ENCODE measurements around the gene SPINK1.
"Not testable (repeated sequence)": the region's sequence is repeated elsewhere in the genome, so short reads cannot be mapped to it uniquely, and the experiment has no call there.

Gene SPINK1

DNA sequence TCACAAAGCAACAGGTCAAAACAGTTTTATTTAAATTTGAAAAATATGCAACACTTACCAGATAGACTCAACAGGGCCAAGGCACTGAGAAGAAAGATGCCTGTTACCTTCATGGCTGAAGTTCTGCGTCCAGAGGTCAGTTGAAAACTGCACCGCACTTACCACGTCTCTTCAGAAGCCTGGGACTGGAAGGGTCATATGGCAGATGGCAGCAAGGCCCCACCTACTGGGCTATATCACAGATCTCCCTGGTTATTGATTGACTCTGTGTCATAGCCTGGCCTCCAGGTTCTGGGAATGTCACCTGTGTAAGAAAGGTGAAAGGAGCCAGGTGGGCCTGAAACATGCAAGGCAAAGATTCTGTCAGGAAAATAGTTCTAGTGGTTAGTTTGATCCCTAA is at the start of gene SPINK1:
Gene SPINK1 (minus strand): TSS at position 207 of the 400 bp plus-strand sequence. CDS start 94 bp downstream, at position 113.
- no peak within 1 kb of the TSS for H3K4me3 ChIP-seq (ENCODE audit: low read depth, low read length)
- DNase-seq (ENCODE audit: low read depth), result no peak
- TF ChIP-seq CTCF (IDR thresholded peaks at IDR 0.05; ENCODE audit: control insufficient read depth, extremely low read depth, insufficient read depth), result no peak

- TF ChIP-seq CTCF (IDR thresholded peaks at IDR 0.05; ENCODE audit: control insufficient read depth, extremely low read depth, insufficient read depth), result no peak
- H3K4me3 ChIP-seq (ENCODE audit: low read depth, low read length), result no peak overlapping the region
- no peak for DNase-seq (ENCODE audit: low read depth)
Observed at GRCh38 chr5:147880487-147880886, 49.0 kb upstream of the SPINK1 start.

DNA sequence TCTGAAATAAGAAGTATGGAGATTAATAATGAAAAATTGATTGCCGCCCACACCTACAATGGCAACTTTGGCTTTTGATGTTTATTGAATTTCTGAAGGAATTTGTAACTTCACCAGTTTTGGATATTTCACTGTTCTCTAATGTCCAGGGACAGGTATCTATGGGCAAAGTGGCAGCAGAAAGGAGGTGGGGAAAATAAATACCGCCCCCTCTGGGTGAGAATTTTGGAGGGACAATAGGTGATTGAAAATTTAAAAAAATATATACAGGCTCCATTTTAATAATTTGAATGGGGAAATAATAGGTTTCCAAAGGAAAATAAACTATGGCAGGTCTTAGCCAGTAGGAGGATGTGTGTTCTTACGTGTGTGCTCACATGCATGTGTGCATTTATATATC is 48.3 kb upstream of the SPINK1 start:
- TF ChIP-seq CTCF (IDR thresholded peaks at IDR 0.05; ENCODE audit: control insufficient read depth, extremely low read depth, insufficient read depth), result no peak
- DNase-seq (ENCODE audit: low read depth), result no peak
- H3K4me3 ChIP-seq (ENCODE audit: low read depth, low read length), result no peak overlapping the region

- no peak for DNase-seq (ENCODE audit: low read depth)
- H3K4me3 ChIP-seq (ENCODE audit: low read depth, low read length), result no peak within 1 kb of the TSS
- TF ChIP-seq CTCF (IDR thresholded peaks at IDR 0.05; ENCODE audit: control insufficient read depth, extremely low read depth, insufficient read depth), result no peak
Observed at GRCh38 chr5:147878066-147878759, 46.7 kb upstream of the SPINK1 start, which contains the start of gene SCGB3A2. Gene SCGB3A2, plus strand, starts transcription at chr5:147878711. Its CDS starts 93 bp downstream, at chr5:147878804.

DNA sequence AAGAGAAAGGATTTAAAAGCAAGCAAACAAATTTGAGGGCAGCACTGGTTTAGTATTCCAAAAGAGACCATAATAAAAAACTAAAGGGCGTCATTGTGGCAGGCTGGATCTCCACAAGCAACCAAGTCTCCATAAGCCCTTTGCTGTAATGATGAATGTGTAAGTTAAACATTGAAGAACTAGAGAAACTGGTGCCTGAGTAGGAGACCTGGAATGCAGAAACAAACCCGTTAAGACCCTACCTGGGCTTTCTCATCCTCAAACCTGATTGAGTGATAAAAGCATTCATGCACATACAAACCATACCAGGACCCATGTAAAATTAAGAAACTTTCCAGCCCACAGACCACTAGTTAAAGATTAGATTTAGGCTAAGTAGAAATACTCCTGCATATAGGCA is 45.2 kb upstream of the SPINK1 start:
- DNase-seq (ENCODE audit: low read depth), result no peak
- H3K4me3 ChIP-seq (ENCODE audit: low read depth, low read length), result no peak overlapping the region
- no peak for TF ChIP-seq CTCF (IDR thresholded peaks at IDR 0.05; ENCODE audit: control insufficient read depth, extremely low read depth, insufficient read depth)

DNA sequence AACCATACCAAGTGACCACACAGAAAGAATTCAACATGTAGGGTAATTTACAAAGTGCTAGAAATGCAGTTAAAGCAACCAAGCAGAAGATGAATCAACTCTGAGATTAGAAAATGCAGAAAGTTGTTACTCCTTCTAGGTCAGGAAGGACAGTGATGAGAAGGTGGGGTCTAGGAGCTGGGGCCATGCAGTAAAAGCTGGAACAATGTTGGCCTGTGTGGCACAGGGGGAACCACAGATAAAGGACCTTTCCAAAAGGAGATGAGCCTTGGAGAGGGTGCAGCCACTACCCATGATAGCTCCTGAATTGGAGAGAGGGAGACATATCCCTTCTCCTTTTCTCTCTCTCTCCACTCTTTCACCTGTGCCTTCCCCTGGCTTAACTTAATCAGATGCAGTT is 44.7 kb upstream of the SPINK1 start:
- no peak for DNase-seq (ENCODE audit: low read depth)
- H3K4me3 ChIP-seq (ENCODE audit: low read depth, low read length), result no peak overlapping the region
- no peak for TF ChIP-seq CTCF (IDR thresholded peaks at IDR 0.05; ENCODE audit: control insufficient read depth, extremely low read depth, insufficient read depth)

DNA sequence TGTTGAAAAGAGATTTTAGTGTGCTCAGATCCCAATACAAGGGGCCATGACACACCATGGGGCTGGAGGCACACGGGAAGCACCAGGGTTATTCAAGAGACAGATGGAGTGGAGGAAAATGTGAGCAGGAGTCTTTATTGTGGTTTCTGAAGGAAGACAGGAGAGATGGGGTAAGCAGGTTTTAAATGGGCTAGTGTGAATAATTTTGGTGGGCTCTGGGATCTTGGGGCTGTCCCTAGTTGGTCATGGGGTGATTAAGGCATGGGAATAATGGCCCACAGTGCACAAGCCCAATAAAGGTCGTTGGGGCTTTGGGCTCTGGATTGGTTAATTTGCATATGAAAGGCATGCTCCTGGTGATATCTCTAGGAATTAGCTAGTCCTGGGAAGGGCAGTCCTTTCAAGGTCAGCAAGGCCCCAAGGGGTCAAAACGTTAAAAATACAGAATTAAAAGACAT is 43.5 kb upstream of the SPINK1 start:
- no peak for DNase-seq (ENCODE audit: low read depth)
- no peak for TF ChIP-seq CTCF (IDR thresholded peaks at IDR 0.05; ENCODE audit: control insufficient read depth, extremely low read depth, insufficient read depth)
- no peak overlapping the region for H3K4me3 ChIP-seq (ENCODE audit: low read depth, low read length)

DNA sequence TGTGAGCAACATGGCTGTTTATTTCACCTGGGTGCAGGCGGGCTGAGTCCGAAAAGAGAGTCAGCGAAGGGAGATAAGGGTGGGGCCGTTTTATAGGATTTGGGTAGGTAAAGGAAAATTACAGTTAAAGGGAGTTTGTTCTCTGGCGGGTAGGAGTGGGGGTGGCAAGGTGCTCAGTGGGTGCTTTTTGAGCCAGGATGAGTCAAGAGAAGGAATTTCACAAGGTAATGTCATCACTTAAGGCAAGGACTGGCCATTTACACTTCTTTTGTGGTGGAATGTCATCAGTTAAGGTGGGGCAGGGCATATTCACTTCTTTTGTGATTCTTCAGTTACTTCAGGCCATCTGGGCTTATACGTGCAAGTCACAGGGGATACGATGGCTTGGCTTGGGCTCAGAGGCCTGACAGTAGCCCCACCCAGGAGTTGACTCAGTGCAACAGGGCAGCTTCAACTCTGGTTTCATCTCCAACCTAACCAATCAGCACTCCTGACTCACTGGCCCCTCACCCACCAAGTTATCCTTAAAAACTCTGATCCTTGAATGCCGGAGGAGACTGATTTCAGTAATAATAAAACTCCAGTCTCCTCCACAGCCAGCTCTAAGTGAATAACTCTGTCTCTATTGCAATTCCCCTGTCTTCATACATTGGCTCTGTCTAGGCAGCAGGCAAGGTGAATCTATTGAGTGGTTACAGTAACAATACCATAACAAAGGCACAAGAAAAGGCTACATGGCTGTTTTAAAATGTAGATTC is 42.8 kb upstream of the SPINK1 start:
- H3K4me3 ChIP-seq (ENCODE audit: low read depth, low read length); DNase-seq (ENCODE audit: low read depth): not testable (repeated sequence)

- H3K4me3 ChIP-seq (ENCODE audit: low read depth, low read length), result not testable (repeated sequence)
Observed at GRCh38 chr5:147872744-147873435, 41.4 kb upstream of the SPINK1 start.

More at GRCh38 chr5:147872744-147873435, 41.4 kb upstream of the SPINK1 start:
- not testable (repeated sequence) for DNase-seq (ENCODE audit: low read depth)
